Endothelial cell of umbilical vein (primary cell): Measurements from ENCODE around the gene SFXN3. TPM values are rescaled to one million over a fixed set of nuclear protein-coding genes. Genes with fewer than 3 reads are reported as not detected.

Source experiments
- BruUV-seq: library from RNA; stranded (reverse); fragments of 400-500 nt; replicated peaks from 2 replicates; lab custom pipeline; 2021; lab: Mats Ljungman, UMichigan
- CTCF ChIA-PET: fragments of 300-600, 350-600 bp; sonication (Branson Sonifier 250); formaldehyde crosslinking; loops from one replicate; lab custom pipeline; 2021; ENCODE audit warnings: antibody characterized with exemption, inconsistent platforms; lab: Charles Lee
- POLR2A ChIA-PET: fragments of 300-600, 350-600 bp; sonication (Branson Sonifier 250); formaldehyde crosslinking; loops from one replicate; lab custom pipeline; 2021; ENCODE audit warnings: antibody characterized with exemption, inconsistent platforms; lab: Charles Lee
- DNase-seq: peaks from one replicate; pipeline ENCODE4 v3.0.0-alpha.2; 2011; ENCODE audit warnings: low read depth, low spot score
- FAIRE-seq: peaks from 2 replicates; lab custom pipeline; 2011; peaks lifted over from hg19 to GRCh38; lab: Jason Lieb, UNC
- H2AFZ ChIP-seq: 2 replicates; pipeline ENCODE4 v1.6.0; 2012; ENCODE audit warnings: low read depth, low read length, control low read depth, inconsistent platforms
- H3K27ac ChIP-seq: 2 replicates; pipeline ENCODE4 v1.5.1; 2011; ENCODE audit warnings: low read depth, mild to moderate bottlenecking, control low read depth, low read length, moderate library complexity; ENCODE audit not compliant: insufficient read depth
- H3K27me3 ChIP-seq, 2 experiments: 2 replicates each; pipeline versions ENCODE4 v1.6.0 to v1.6.1; 2011; ENCODE audit warnings: low read length in 2 of 2, mixed read lengths in 1 of 2; ENCODE audit not compliant: control insufficient read depth in 2 of 2, insufficient read depth in 2 of 2
- H3K36me3 ChIP-seq, 2 experiments: 2 replicates in 1 of 2; 3 replicates in 1 of 2; pipeline ENCODE4 v1.5.1; 2011; ENCODE audit warnings: low read length in 2 of 2, mild to moderate bottlenecking in 1 of 2, moderate library complexity in 1 of 2; ENCODE audit not compliant: control insufficient read depth in 2 of 2, insufficient read depth in 2 of 2; ENCODE audit errors: extremely low read depth in 1 of 2
- H3K4me1 ChIP-seq: 3 replicates; pipeline ENCODE4 v1.5.1; 2011; ENCODE audit warnings: mild to moderate bottlenecking, low read length; ENCODE audit not compliant: control insufficient read depth, insufficient read depth; ENCODE audit errors: extremely low read depth
- H3K4me2 ChIP-seq: 2 replicates; pipeline ENCODE4 v1.6.1; 2011; ENCODE audit warnings: low read length, control low read depth, mixed read lengths; ENCODE audit not compliant: insufficient read depth
- H3K4me3 ChIP-seq, 3 experiments: fragments of 200-600 bp in 1 of 3; sonication (generic), shearing (Covaris generic) in 1 of 3; replicated peaks in 1 of 3; 2 replicates each; pipeline ENCODE4 v1.5.1; 2011 to 2016; ENCODE audit warnings: control low read depth in 3 of 3, low read length in 3 of 3, mild to moderate bottlenecking in 2 of 3, inconsistent platforms in 1 of 3, low read depth in 1 of 3, moderate library complexity in 1 of 3; ENCODE audit not compliant: insufficient read depth in 1 of 3
- H3K79me2 ChIP-seq: 2 replicates; pipeline ENCODE4 v1.6.0; 2012; ENCODE audit warnings: low read length, inconsistent platforms; ENCODE audit not compliant: control insufficient read depth, insufficient read depth
- H3K9ac ChIP-seq: replicated peaks from 2 replicates; pipeline ENCODE3; 2011; ENCODE audit warnings: low read length, control low read depth; ENCODE audit not compliant: insufficient read depth; ENCODE audit errors: extremely low read depth
- H3K9me1 ChIP-seq: replicated peaks from 3 replicates; pipeline ENCODE4 v1.6.0; 2011; ENCODE audit warnings: mild to moderate bottlenecking, low read length; ENCODE audit not compliant: control insufficient read depth, insufficient read depth; ENCODE audit errors: extremely low read depth
- H3K9me3 ChIP-seq: replicated peaks from 2 replicates; pipeline ENCODE4 v1.5.1; 2012; ENCODE audit warnings: low read length, inconsistent platforms; ENCODE audit not compliant: control insufficient read depth, insufficient read depth
- H4K20me1 ChIP-seq: replicated peaks from 2 replicates; pipeline ENCODE3; 2011; ENCODE audit warnings: mild to moderate bottlenecking, low read length; ENCODE audit not compliant: control insufficient read depth, insufficient read depth; ENCODE audit errors: extremely low read depth
- EZH2 ChIP-seq: IDR thresholded peaks from 2 replicates; pipeline ENCODE4 v1.6.1; 2012; ENCODE audit warnings: borderline replicate concordance, low read depth, mild to moderate bottlenecking, moderate library complexity, low read length, inconsistent platforms; ENCODE audit not compliant: severe bottlenecking
- FOS ChIP-seq: IDR thresholded peaks from 2 replicates; pipeline ENCODE4 v1.6.1; 2011; ENCODE audit warnings: mild to moderate bottlenecking, low read length, moderate library complexity, borderline replicate concordance; ENCODE audit not compliant: insufficient read depth
- GATA2 ChIP-seq: IDR thresholded peaks from 2 replicates; pipeline ENCODE4 v1.7.0; 2011; ENCODE audit warnings: low read depth, mild to moderate bottlenecking, moderate library complexity, mixed read lengths, low read length; ENCODE audit not compliant: insufficient read length, insufficient read depth
- JUN ChIP-seq: IDR thresholded peaks from 2 replicates; pipeline ENCODE4 v1.6.1; 2011; ENCODE audit warnings: borderline replicate concordance, low read depth; ENCODE audit not compliant: insufficient read length, insufficient read depth
- MYC ChIP-seq: IDR thresholded peaks from one replicate; pipeline ENCODE4 v1.6.1; 2011; ENCODE audit warnings: mild to moderate bottlenecking, low read depth, low read length
- POLR2A ChIP-seq: IDR thresholded peaks from 2 replicates; pipeline ENCODE4 v1.6.1; 2012; ENCODE audit warnings: low read depth, mild to moderate bottlenecking, control low read depth, low read length
- POLR2AphosphoS5 ChIP-seq: IDR thresholded peaks from 2 replicates; pipeline ENCODE4 v1.6.1; 2012; ENCODE audit warnings: low read depth, mild to moderate bottlenecking, control low read depth, low read length, moderate library complexity; ENCODE audit not compliant: insufficient read depth
- dilution Hi-C: fragments of 300-500 bp; cut with MboI; formaldehyde crosslinking; loops from one replicate; pipeline ENCODE4 v1.15.0; 2019; ENCODE audit warnings: low sequenced_read_pairs; ENCODE audit not compliant: extremely low pct_ligation_motif_present
- intact Hi-C: fragments of 100-400 bp; cut with micrococcal nuclease; formaldehyde crosslinking; loops from one replicate; pipeline ENCODE4 v1.10.0; 2022
- polyA plus RNA-seq, 4 experiments: library from polyadenylated mRNA; depleted of rRNA in 3 of 4; stranded (reverse) in 3 of 4; unstranded in 1 of 4; fragments of >200 nt; gene quantifications; 2 replicates each; pipeline versions ENCODE4 v1.2.1 to v1.2.3, GENCODE V29; 2011 to 2012; ENCODE audit warnings: missing spikeins in 1 of 4
- total RNA-seq: library from RNA; stranded (reverse); gene quantifications from 2 replicates; pipeline ENCODE4 v1.2.3, GENCODE V29; 2021
- TF ChIP-seq, protein P1 (sequence below), 2 donors: IDR thresholded peaks; 1 replicate in 1 of 2; 2 replicates in 1 of 2; pipeline ENCODE4 v1.5.1; 2011; ENCODE audit warnings: low read length in 2 of 2, mild to moderate bottlenecking in 2 of 2, moderate library complexity in 2 of 2, control low read depth in 1 of 2, inconsistent platforms in 1 of 2, low read depth in 1 of 2; ENCODE audit not compliant: insufficient read depth in 1 of 2; ENCODE audit errors: extremely low read depth in 1 of 2
- TF ChIP-seq, protein P2 (sequence below): IDR thresholded peaks from 2 replicates; pipeline ENCODE4 v1.6.1; 2011; ENCODE audit not compliant: insufficient read depth, insufficient read length

SFXN3 gene
- total and polyA plus RNA-seq, 2 donors (not counting 3 experiments of a cell fraction or from before 2014, with no cell fraction given) = 83.1 to 117 TPM

GRCh38 chr10:101052285-101052684, 21.3 kb downstream of the SFXN3 start:
- Histone ChIP-seq H4K20me1 (no peaks in the 10 kb centered on the region), H3K9me3 (no peaks in the 10 kb centered on the region), H3K9ac (no peak overlapping the region), H3K4me3 (no peak overlapping the region), H3K9me1 (no peaks in the 10 kb centered on the region), H2AFZ (no peak overlapping the region), H3K27ac (no peak overlapping the region), H3K4me2 (no peak overlapping the region), H3K4me1 (no peaks in the 10 kb centered on the region), H3K79me2 (no peaks in the 10 kb centered on the region), H3K27me3 (peaks cover 27 to 28% of the 10 kb centered on the region in 2 experiments), H3K36me3 (no peaks in the 10 kb centered on the region)
- no TSS peak for BruUV-seq
- DNase-seq (no peak), FAIRE-seq (no peak)
- intact Hi-C loops (no loop called here), dilution Hi-C loops (no loop called here)
- TF ChIP-seq POLR2AphosphoS5 = no peak
- no peak for TF ChIP-seq FOS
- no peak for TF ChIP-seq GATA2
- TF ChIP-seq, protein P1, sequence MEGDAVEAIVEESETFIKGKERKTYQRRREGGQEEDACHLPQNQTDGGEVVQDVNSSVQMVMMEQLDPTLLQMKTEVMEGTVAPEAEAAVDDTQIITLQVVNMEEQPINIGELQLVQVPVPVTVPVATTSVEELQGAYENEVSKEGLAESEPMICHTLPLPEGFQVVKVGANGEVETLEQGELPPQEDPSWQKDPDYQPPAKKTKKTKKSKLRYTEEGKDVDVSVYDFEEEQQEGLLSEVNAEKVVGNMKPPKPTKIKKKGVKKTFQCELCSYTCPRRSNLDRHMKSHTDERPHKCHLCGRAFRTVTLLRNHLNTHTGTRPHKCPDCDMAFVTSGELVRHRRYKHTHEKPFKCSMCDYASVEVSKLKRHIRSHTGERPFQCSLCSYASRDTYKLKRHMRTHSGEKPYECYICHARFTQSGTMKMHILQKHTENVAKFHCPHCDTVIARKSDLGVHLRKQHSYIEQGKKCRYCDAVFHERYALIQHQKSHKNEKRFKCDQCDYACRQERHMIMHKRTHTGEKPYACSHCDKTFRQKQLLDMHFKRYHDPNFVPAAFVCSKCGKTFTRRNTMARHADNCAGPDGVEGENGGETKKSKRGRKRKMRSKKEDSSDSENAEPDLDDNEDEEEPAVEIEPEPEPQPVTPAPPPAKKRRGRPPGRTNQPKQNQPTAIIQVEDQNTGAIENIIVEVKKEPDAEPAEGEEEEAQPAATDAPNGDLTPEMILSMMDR (IDR thresholded peaks at IDR 0.05; ENCODE audit: extremely low read depth in 1 of 2, insufficient read depth in 1 of 2, low read depth in 1 of 2, low read length in 2 of 2) = no peak
- TF ChIP-seq MYC = no peak
- TF ChIP-seq, protein P2, sequence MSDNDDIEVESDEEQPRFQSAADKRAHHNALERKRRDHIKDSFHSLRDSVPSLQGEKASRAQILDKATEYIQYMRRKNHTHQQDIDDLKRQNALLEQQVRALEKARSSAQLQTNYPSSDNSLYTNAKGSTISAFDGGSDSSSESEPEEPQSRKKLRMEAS = no peak
- TF ChIP-seq JUN = no peak
- no peak for TF ChIP-seq EZH2
- TF ChIP-seq POLR2A = no peak
- ChIA-PET CTCF (interaction anchor here (0.9 to 9.9 kb wide), 8 partner anchors 11 to 89 kb away, joined by 4 to 290 read pairs (median 32); partner anchors contain the start of genes KAZALD1, PDZD7 and SFXN3), POLR2A (interaction anchor here (1.0 kb wide), 1 partner anchor 9 kb away, joined by 6 read pairs; no protein-coding TSS in a partner anchor)
